ENCODE data around the gene SYT2. TPM values are rescaled to one million over a fixed set of nuclear protein-coding genes. Genes with fewer than 3 reads are reported as not detected.
A peak's percentile ranks its signal among the peaks of the same experiment; 100 is the strongest.
"Not testable (repeated sequence)": the region's sequence is repeated elsewhere in the genome, so short reads cannot be mapped to it uniquely, and the experiment has no call there.

Gene SYT2
- total RNA-seq, 1 experiment from 2014 or later, result not detected

- BruUV-seq (replicated peaks), result no TSS peak
- CTCF ChIA-PET, result no interaction called here
Observed at GRCh38 chr1:202616355-202616915, 93.8 kb downstream of the SYT2 start.

GRCh38 chr1:202615501-202616354 is 94.5 kb downstream of the SYT2 start:
- H3K36me3 Mint-ChIP-seq (ENCODE audit: insufficient read depth, unreplicated experiment), result peaks cover 6% of the 10 kb centered on the region
- intact Hi-C loops (cut with micrococcal nuclease; ENCODE audit: unreplicated experiment), result no loop called here
- H3K27ac Mint-ChIP-seq (ENCODE audit: unreplicated experiment), result peak overlapping the region; percentile 8
- CTCF ChIA-PET, result no interaction called here
- H3K27me3 Mint-ChIP-seq (ENCODE audit: unreplicated experiment), result no peaks in the 10 kb centered on the region
- BruUV-seq (replicated peaks), result no TSS peak
- H3K9me3 Mint-ChIP-seq (ENCODE audit: low read depth, unreplicated experiment), result no peaks in the 10 kb centered on the region
- H3K4me1 Mint-ChIP-seq (ENCODE audit: low read depth, unreplicated experiment), result peaks cover 47% of the 10 kb centered on the region
- no peak for DNase-seq
- no peak overlapping the region for H3K4me3 Mint-ChIP-seq (ENCODE audit: low read depth, unreplicated experiment)
- no peak for TF ChIP-seq CTCF (IDR thresholded peaks at IDR 0.05; ENCODE audit: unreplicated experiment)

More at GRCh38 chr1:202616355-202616915, 93.8 kb downstream of the SYT2 start:
- DNase-seq, result no peak
- H3K36me3 Mint-ChIP-seq (ENCODE audit: insufficient read depth, unreplicated experiment), result peaks cover 6% of the 10 kb centered on the region
- H3K9me3 Mint-ChIP-seq (ENCODE audit: low read depth, unreplicated experiment), result no peaks in the 10 kb centered on the region
- peak overlapping the region; percentile 8 for H3K27ac Mint-ChIP-seq (ENCODE audit: unreplicated experiment)
- H3K4me1 Mint-ChIP-seq (ENCODE audit: low read depth, unreplicated experiment), result peaks cover 47% of the 10 kb centered on the region
- no peak overlapping the region for H3K4me3 Mint-ChIP-seq (ENCODE audit: low read depth, unreplicated experiment)
- no peaks in the 10 kb centered on the region for H3K27me3 Mint-ChIP-seq (ENCODE audit: unreplicated experiment)
- TF ChIP-seq CTCF (IDR thresholded peaks at IDR 0.05; ENCODE audit: unreplicated experiment), result no peak
- intact Hi-C loops (cut with micrococcal nuclease; ENCODE audit: unreplicated experiment), result no loop called here

- peaks cover 47% of the 10 kb centered on the region for H3K4me1 Mint-ChIP-seq (ENCODE audit: low read depth, unreplicated experiment)
- DNase-seq; H3K9me3 Mint-ChIP-seq (ENCODE audit: low read depth, unreplicated experiment); CTCF ChIA-PET; BruUV-seq (replicated peaks); H3K27ac Mint-ChIP-seq (ENCODE audit: unreplicated experiment); H3K27me3 Mint-ChIP-seq (ENCODE audit: unreplicated experiment); intact Hi-C loops (cut with micrococcal nuclease; ENCODE audit: unreplicated experiment); H3K4me3 Mint-ChIP-seq (ENCODE audit: low read depth, unreplicated experiment); H3K36me3 Mint-ChIP-seq (ENCODE audit: insufficient read depth, unreplicated experiment): not testable (repeated sequence)
Observed at GRCh38 chr1:202615208-202615500, 95.1 kb downstream of the SYT2 start.

- H3K4me1 Mint-ChIP-seq (ENCODE audit: low read depth, unreplicated experiment), result peaks cover 43% of the 10 kb centered on the region
- BruUV-seq (replicated peaks); H3K27me3 Mint-ChIP-seq (ENCODE audit: unreplicated experiment); H3K27ac Mint-ChIP-seq (ENCODE audit: unreplicated experiment); H3K9me3 Mint-ChIP-seq (ENCODE audit: low read depth, unreplicated experiment); intact Hi-C loops (cut with micrococcal nuclease; ENCODE audit: unreplicated experiment); DNase-seq; H3K4me3 Mint-ChIP-seq (ENCODE audit: low read depth, unreplicated experiment); H3K36me3 Mint-ChIP-seq (ENCODE audit: insufficient read depth, unreplicated experiment): not testable (repeated sequence)
- TF ChIP-seq CTCF (IDR thresholded peaks at IDR 0.05; ENCODE audit: unreplicated experiment), result peak; percentile 30
- CTCF ChIA-PET, result interaction anchor here (1.0 kb wide), 1 partner anchor 149 kb away, joined by 3 read pairs; no protein-coding TSS in a partner anchor
Observed at GRCh38 chr1:202614363-202615207, 95.7 kb downstream of the SYT2 start.

Data from Calu3 (cell line).